Testis (tissue), 2 donors: ENCODE results near the gene IL23R.

Experiments
- CTCF ChIP-seq, 3 experiments: fragments of 450-650 bp in 2 of 3; fragments of 200-600 bp in 1 of 3; sonication (generic) in 1 of 3; IDR thresholded peaks; one replicate each; pipeline ENCODE4 v1.5.1; 2016 to 2019; ENCODE audit warnings: antibody characterized with exemption in 3 of 3, mild to moderate bottlenecking in 2 of 3, moderate library complexity in 1 of 3
- POLR2A ChIP-seq: fragments of 450-650 bp; IDR thresholded peaks from one replicate; pipeline ENCODE4 v1.6.1; 2017; ENCODE audit warnings: antibody characterized with exemption, mild to moderate bottlenecking, moderate library complexity

GRCh38 chr1:67159233-67159632, 7.0 kb upstream of the IL23R start:
- TF ChIP-seq CTCF (IDR thresholded peaks at IDR 0.05) = no peak
- TF ChIP-seq POLR2A = no peak
